CD8-positive, alpha-beta memory T cell (primary cell): ENCODE data around the gene ZFHX3. TPM values are rescaled to one million over a fixed set of nuclear protein-coding genes. Genes with fewer than 3 reads are reported as not detected.

Experiments
- CTCF ChIA-PET: fragments of 350-600 bp; sonication (Branson Sonifier 250); formaldehyde crosslinking; loops from one replicate; lab custom pipeline; 2021; ENCODE audit warnings: antibody characterized with exemption; lab: Charles Lee
- POLR2A ChIA-PET: fragments of 350-600 bp; sonication (Branson Sonifier 250); formaldehyde crosslinking; loops from one replicate; lab custom pipeline; 2021; ENCODE audit warnings: antibody characterized with exemption; lab: Charles Lee
- DNase-seq, 5 donors: peaks; one replicate each; pipeline versions ENCODE4 v3.0.0 to v3.0.0-alpha.2; 2020 to 2022; ENCODE audit warnings: mixed read lengths in 1 of 5
- H3K27ac ChIP-seq: one replicate; pipeline ENCODE4 v1.7.0; 2013; ENCODE audit warnings: low read depth, mild to moderate bottlenecking, low read length, moderate library complexity
- H3K27me3 ChIP-seq: 2 replicates; pipeline ENCODE4 v1.7.0; 2013; ENCODE audit warnings: low read length, mild to moderate bottlenecking; ENCODE audit not compliant: insufficient read depth, poor library complexity, severe bottlenecking
- H3K36me3 ChIP-seq: 2 replicates; pipeline ENCODE4 v1.7.0; 2013; ENCODE audit warnings: mild to moderate bottlenecking, low read length, moderate library complexity; ENCODE audit not compliant: insufficient read depth
- H3K4me1 ChIP-seq: 2 replicates; pipeline ENCODE4 v1.7.0; 2013; ENCODE audit warnings: mild to moderate bottlenecking, low read length, moderate library complexity; ENCODE audit not compliant: insufficient read depth
- H3K4me3 ChIP-seq: 2 replicates; pipeline ENCODE4 v1.7.0; 2013; ENCODE audit warnings: mild to moderate bottlenecking, low read length
- H3K9me3 ChIP-seq: 2 replicates; pipeline ENCODE4 v1.7.0; 2013; ENCODE audit warnings: mild to moderate bottlenecking, low read length
- H3K27ac Mint-ChIP-seq, 8 donors: one replicate each; pipeline ENCODE4 v1.8.0; 2020 to 2021; ENCODE audit warnings: mixed read lengths in 8 of 8, mild to moderate bottlenecking in 6 of 8, inconsistent platforms in 3 of 8, moderate library complexity in 3 of 8
- H3K27me3 Mint-ChIP-seq, 2 donors: one replicate each; pipeline ENCODE4 v1.8.0; 2020 to 2021; ENCODE audit warnings: mixed read lengths in 2 of 2, mild to moderate bottlenecking in 1 of 2, moderate library complexity in 1 of 2
- H3K36me3 Mint-ChIP-seq, 3 donors: one replicate each; pipeline ENCODE4 v1.8.0; 2020 to 2021; ENCODE audit warnings: mixed read lengths in 3 of 3, inconsistent platforms in 1 of 3, mild to moderate bottlenecking in 1 of 3
- H3K4me1 Mint-ChIP-seq, 3 donors: one replicate each; pipeline ENCODE4 v1.8.0; 2020 to 2021; ENCODE audit warnings: mixed read lengths in 3 of 3, inconsistent platforms in 1 of 3, mild to moderate bottlenecking in 1 of 3
- H3K4me3 Mint-ChIP-seq, 7 donors: one replicate each; pipeline ENCODE4 v1.8.0; 2020 to 2021; ENCODE audit warnings: mixed read lengths in 7 of 7, mild to moderate bottlenecking in 6 of 7, moderate library complexity in 4 of 7, inconsistent platforms in 2 of 7
- H3K9me3 Mint-ChIP-seq, 5 donors: one replicate each; pipeline ENCODE4 v1.8.0; 2020 to 2022; ENCODE audit warnings: mixed read lengths in 5 of 5, mild to moderate bottlenecking in 3 of 5, moderate library complexity in 2 of 5, inconsistent platforms in 1 of 5
- polyA plus RNA-seq: library from polyadenylated mRNA; unstranded; fragments of 300-500 nt; fragmentation: Illumina TruSeq; gene quantifications from one replicate; pipeline ENCODE4 v1.2.3, GENCODE V29; 2021
- total RNA-seq, 2 experiments: library from RNA; stranded (reverse); gene quantifications; one replicate each; pipeline ENCODE4 v1.2.3, GENCODE V29; 2021

The ZFHX3 gene
- total and polyA plus RNA-seq, 3 experiments from 2014 or later = 0.13 to 0.22 (median 0.20) TPM

GRCh38 chr16:72891291-72892227, 156.4 kb downstream of the ZFHX3 start:
- Mint-ChIP-seq H3K9me3 (peaks cover 0 to 5% (median 0%) of the 10 kb centered on the region in 5 donors), H3K27ac (no peak overlapping the region), H3K4me1 (no peaks in the 10 kb centered on the region), H3K4me3 (no peak overlapping the region), H3K36me3 (no peaks in the 10 kb centered on the region), H3K27me3 (peaks cover 0 to 3% of the 10 kb centered on the region in 2 donors)
- DNase-seq = no peak
- CTCF ChIA-PET = no interaction called here
- H3K27ac ChIP-seq = no peak overlapping the region
- no peak overlapping the region for H3K4me3 ChIP-seq
- POLR2A ChIA-PET = no interaction called here
- no peaks in the 10 kb centered on the region for H3K27me3 ChIP-seq
- no peaks in the 10 kb centered on the region for H3K4me1 ChIP-seq
- no peaks in the 10 kb centered on the region for H3K36me3 ChIP-seq
- no peaks in the 10 kb centered on the region for H3K9me3 ChIP-seq

- Mint-ChIP-seq H3K4me1 (no peaks in the 10 kb centered on the region), H3K36me3 (no peaks in the 10 kb centered on the region), H3K27me3 (peaks cover 0 to 3% of the 10 kb centered on the region in 2 donors), H3K4me3 (no peak overlapping the region), H3K9me3 (peaks cover 0 to 5% (median 0%) of the 10 kb centered on the region in 5 donors), H3K27ac (no peak overlapping the region)
- Histone ChIP-seq H3K27me3 (no peaks in the 10 kb centered on the region), H3K36me3 (no peaks in the 10 kb centered on the region), H3K4me3 (no peak overlapping the region), H3K27ac (no peak overlapping the region), H3K4me1 (no peaks in the 10 kb centered on the region), H3K9me3 (no peaks in the 10 kb centered on the region)
- CTCF ChIA-PET = no interaction called here
- DNase-seq = no peak
- POLR2A ChIA-PET = no interaction called here
Observed at GRCh38 chr16:72890587-72890986, 157.3 kb downstream of the ZFHX3 start.

- H3K27ac ChIP-seq = no peak overlapping the region
- CTCF ChIA-PET = no interaction called here
- H3K36me3 ChIP-seq = no peaks in the 10 kb centered on the region
- DNase-seq = no peak
- no peak overlapping the region for H3K27ac Mint-ChIP-seq
- H3K4me1 Mint-ChIP-seq = no peaks in the 10 kb centered on the region
- POLR2A ChIA-PET = no interaction called here
- no peaks in the 10 kb centered on the region for H3K27me3 ChIP-seq
- H3K36me3 Mint-ChIP-seq = no peaks in the 10 kb centered on the region
- peaks cover 0 to 5% (median 0%) of the 10 kb centered on the region in 5 donors for H3K9me3 Mint-ChIP-seq
- no peak overlapping the region for H3K4me3 ChIP-seq
- H3K27me3 Mint-ChIP-seq = peaks cover 0 to 3% of the 10 kb centered on the region in 2 donors
- H3K4me3 Mint-ChIP-seq = no peak overlapping the region
- H3K9me3 ChIP-seq = no peaks in the 10 kb centered on the region
- H3K4me1 ChIP-seq = no peaks in the 10 kb centered on the region
Observed at GRCh38 chr16:72889616-72890582, 158.0 kb downstream of the ZFHX3 start.

- POLR2A ChIA-PET = no interaction called here
Observed at GRCh38 chr16:72887537-72887936, 160.4 kb downstream of the ZFHX3 start.

GRCh38 chr16:72886346-72886974, 161.5 kb downstream of the ZFHX3 start:
- Mint-ChIP-seq H3K36me3 (no peaks in the 10 kb centered on the region), H3K4me3 (no peak overlapping the region), H3K27ac (no peak overlapping the region), H3K4me1 (no peaks in the 10 kb centered on the region), H3K27me3 (peaks cover 0 to 3% of the 10 kb centered on the region in 2 donors), H3K9me3 (peaks cover 0 to 5% (median 0%) of the 10 kb centered on the region in 5 donors)
- H3K4me1 ChIP-seq = no peaks in the 10 kb centered on the region
- H3K27me3 ChIP-seq = no peaks in the 10 kb centered on the region
- ChIA-PET POLR2A (no interaction called here), CTCF (no interaction called here)
- no peak overlapping the region for H3K27ac ChIP-seq
- no peaks in the 10 kb centered on the region for H3K36me3 ChIP-seq
- DNase-seq = no peak
- no peaks in the 10 kb centered on the region for H3K9me3 ChIP-seq
- H3K4me3 ChIP-seq = no peak overlapping the region

More at GRCh38 chr16:72887537-72887936, 160.4 kb downstream of the ZFHX3 start:
- Mint-ChIP-seq H3K27ac (no peak overlapping the region), H3K27me3 (peaks cover 0 to 3% of the 10 kb centered on the region in 2 donors), H3K36me3 (no peaks in the 10 kb centered on the region), H3K4me3 (no peak overlapping the region), H3K4me1 (no peaks in the 10 kb centered on the region), H3K9me3 (peaks cover 0 to 5% (median 0%) of the 10 kb centered on the region in 5 donors)
- H3K27ac ChIP-seq = no peak overlapping the region
- H3K4me1 ChIP-seq = no peaks in the 10 kb centered on the region
- H3K36me3 ChIP-seq = no peaks in the 10 kb centered on the region
- DNase-seq = no peak
- H3K27me3 ChIP-seq = no peaks in the 10 kb centered on the region
- CTCF ChIA-PET = no interaction called here
- no peak overlapping the region for H3K4me3 ChIP-seq
- H3K9me3 ChIP-seq = no peaks in the 10 kb centered on the region

- H3K27me3 ChIP-seq = no peaks in the 10 kb centered on the region
- H3K36me3 Mint-ChIP-seq = no peaks in the 10 kb centered on the region
- CTCF ChIA-PET = no interaction called here
Observed at GRCh38 chr16:72884573-72884972, 163.4 kb downstream of the ZFHX3 start.

GRCh38 chr16:72884037-72884436, 163.9 kb downstream of the ZFHX3 start:
- POLR2A ChIA-PET = no interaction called here
- CTCF ChIA-PET = no interaction called here
- H3K4me1 ChIP-seq = no peaks in the 10 kb centered on the region
- peaks cover 0 to 3% of the 10 kb centered on the region in 2 donors for H3K27me3 Mint-ChIP-seq
- H3K27ac ChIP-seq = no peak overlapping the region
- no peak for DNase-seq
- peaks cover 0 to 5% (median 0%) of the 10 kb centered on the region in 5 donors for H3K9me3 Mint-ChIP-seq
- no peaks in the 10 kb centered on the region for H3K4me1 Mint-ChIP-seq
- no peak overlapping the region for H3K4me3 Mint-ChIP-seq
- no peak overlapping the region for H3K4me3 ChIP-seq
- no peaks in the 10 kb centered on the region for H3K9me3 ChIP-seq
- no peaks in the 10 kb centered on the region for H3K36me3 ChIP-seq
- no peaks in the 10 kb centered on the region for H3K36me3 Mint-ChIP-seq
- no peaks in the 10 kb centered on the region for H3K27me3 ChIP-seq
- H3K27ac Mint-ChIP-seq = no peak overlapping the region

More at GRCh38 chr16:72884573-72884972, 163.4 kb downstream of the ZFHX3 start:
- Mint-ChIP-seq H3K4me3 (no peak overlapping the region), H3K27ac (no peak overlapping the region), H3K9me3 (peaks cover 0 to 5% (median 0%) of the 10 kb centered on the region in 5 donors), H3K27me3 (peaks cover 0 to 3% of the 10 kb centered on the region in 2 donors), H3K4me1 (no peaks in the 10 kb centered on the region)
- no peak for DNase-seq
- no peaks in the 10 kb centered on the region for H3K36me3 ChIP-seq
- H3K4me1 ChIP-seq = no peaks in the 10 kb centered on the region
- H3K27ac ChIP-seq = no peak overlapping the region
- no peaks in the 10 kb centered on the region for H3K9me3 ChIP-seq
- no peak overlapping the region for H3K4me3 ChIP-seq
- POLR2A ChIA-PET = no interaction called here
